NCI-H187 treated with DMSO at 0.1 percent for 48 hours (cell line): ENCODE results near the gene TPT1.
"Not testable (repeated sequence)": the region's sequence is repeated elsewhere in the genome, so short reads cannot be mapped to it uniquely, and the experiment has no call there.

Experiments used
- DNase-seq: peaks from one replicate; lab custom pipeline; 2025; lab: John Stamatoyannopoulos, UW

The TPT1 gene

GRCh38 chr13:45367358-45367757, 26.4 kb upstream of the TPT1 start:
- DNase-seq = no peak

GRCh38 chr13:45365558-45365885, 24.5 kb upstream of the TPT1 start:
- no peak for DNase-seq

GRCh38 chr13:45364876-45365557, 24.0 kb upstream of the TPT1 start:
- DNase-seq = no peak

- no peak for DNase-seq
Observed at GRCh38 chr13:45362939-45363338, 22.0 kb upstream of the TPT1 start.

- no peak for DNase-seq
Observed at GRCh38 chr13:45361596-45362206, 20.7 kb upstream of the TPT1 start.

- no peak for DNase-seq
Observed at GRCh38 chr13:45356966-45357672, 16.1 kb upstream of the TPT1 start.

- no peak for DNase-seq
Observed at GRCh38 chr13:45353895-45354294, 12.9 kb upstream of the TPT1 start.

- DNase-seq = no peak
Observed at GRCh38 chr13:45352031-45352430, 11.0 kb upstream of the TPT1 start.

- no peak for DNase-seq
Observed at GRCh38 chr13:45350152-45350551, 9.2 kb upstream of the TPT1 start.

- DNase-seq = no peak
Observed at GRCh38 chr13:45349438-45349837, 8.5 kb upstream of the TPT1 start.

- DNase-seq = not testable (repeated sequence)
Observed at GRCh38 chr13:45344064-45344463, 3.1 kb upstream of the TPT1 start.

- not testable (repeated sequence) for DNase-seq
Observed at GRCh38 chr13:45343102-45343501, 2.1 kb upstream of the TPT1 start.

- not testable (repeated sequence) for DNase-seq
Observed at GRCh38 chr13:45342668-45343067, 1.7 kb upstream of the TPT1 start.

GRCh38 chr13:45341799-45342500, 967 bp upstream of the TPT1 start:
- no peak for DNase-seq

- DNase-seq = no peak
Observed at GRCh38 chr13:45340422-45341033, 455 bp downstream of the TPT1 start.

GRCh38 chr13:45339867-45340266, 1.1 kb downstream of the TPT1 start:
- DNase-seq = no peak

GRCh38 chr13:45339399-45339798, 1.6 kb downstream of the TPT1 start:
- no peak for DNase-seq

GRCh38 chr13:45337803-45338202, 3.2 kb downstream of the TPT1 start:
- DNase-seq = no peak

- DNase-seq = no peak
Observed at GRCh38 chr13:45337395-45337794, 3.6 kb downstream of the TPT1 start.

- DNase-seq = no peak
Observed at GRCh38 chr13:45336025-45336800, 4.8 kb downstream of the TPT1 start.

- DNase-seq = no peak
Observed at GRCh38 chr13:45335397-45336024, 5.5 kb downstream of the TPT1 start.
